HEK293 (cell line): ENCODE results near the gene VGLL4.

Experiments
- CTCF ChIP-seq: fragments of 450-650 bp; formaldehyde crosslinking; IDR thresholded peaks from 2 replicates; pipeline ENCODE4 v1.5.1; 2016; ENCODE audit warnings: missing biosample characterization, missing genetic modification characterization
- ZBTB11 ChIP-seq: fragments of 450-650 bp; formaldehyde crosslinking; conservative IDR thresholded peaks from 2 replicates; pipeline ENCODE4 v1.5.1; 2016; ENCODE audit warnings: low read depth, missing biosample characterization, missing genetic modification characterization
- ZBTB26 ChIP-seq: fragments of 450-650 bp; formaldehyde crosslinking; optimal IDR thresholded peaks from 2 replicates; pipeline ENCODE3; 2016; ENCODE audit warnings: missing biosample characterization, mild to moderate bottlenecking, missing genetic modification characterization
- ZNF214 ChIP-seq: fragments of 450-650 bp; formaldehyde crosslinking; IDR thresholded peaks from 2 replicates; pipeline ENCODE4 v1.5.1; 2017; ENCODE audit warnings: missing biosample characterization, mild to moderate bottlenecking, missing genetic modification characterization, borderline replicate concordance
- ZNF426 ChIP-seq: fragments of 450-650 bp; formaldehyde crosslinking; IDR thresholded peaks from 2 replicates; pipeline ENCODE4 v1.5.1; 2017; ENCODE audit warnings: missing biosample characterization, missing genetic modification characterization, mild to moderate bottlenecking, inconsistent platforms, moderate library complexity
- ZNF560 ChIP-seq: fragments of 450-650 bp; formaldehyde crosslinking; IDR thresholded peaks from 2 replicates; pipeline ENCODE4 v1.5.1; 2017; ENCODE audit warnings: missing biosample characterization, missing genetic modification characterization, borderline replicate concordance
- ZNF701 ChIP-seq: fragments of 450-650 bp; formaldehyde crosslinking; IDR thresholded peaks from 2 replicates; pipeline ENCODE4 v1.5.1; 2016; ENCODE audit warnings: missing biosample characterization, missing genetic modification characterization

GRCh38 chr3:11587766-11588165, 55.9 kb downstream of the VGLL4 start:
- TF ChIP-seq ZNF560 (tag by site-specific recombination) (no peak), ZNF214 (tag by site-specific recombination) (no peak), ZNF701 (tag by site-specific recombination) (no peak), CTCF (tag by site-specific recombination) (no peak), ZBTB26 (tag by site-specific recombination) (no peak), ZNF426 (tag by site-specific recombination) (no peak), ZBTB11 (tag by site-specific recombination) (no peak)
